Prostate gland (tissue), 2 donors: Measurements from ENCODE around the gene PIH1D1.

Experiments used
- CTCF ChIP-seq, 4 experiments: fragments of 200-600 bp in 2 of 4; fragments of 450-650 bp in 2 of 4; sonication (generic) in 2 of 4; IDR thresholded peaks; 1 replicate in 3 of 4; 2 replicates in 1 of 4; pipeline ENCODE4 v1.5.1; 2016 to 2019; ENCODE audit warnings: antibody characterized with exemption in 4 of 4, mild to moderate bottlenecking in 2 of 4, moderate library complexity in 2 of 4
- POLR2A ChIP-seq: fragments of 450-650 bp; IDR thresholded peaks from one replicate; pipeline ENCODE4 v1.6.1; 2016; ENCODE audit warnings: antibody characterized with exemption, mild to moderate bottlenecking
- POLR2AphosphoS5 ChIP-seq: sonication (generic); formaldehyde crosslinking; IDR thresholded peaks from one replicate; pipeline ENCODE4 v1.6.1; 2017; ENCODE audit warnings: antibody characterized with exemption

GRCh38 chr19:49427339-49427738 lies 24.3 kb downstream of the PIH1D1 start:
- no peak for TF ChIP-seq CTCF (IDR thresholded peaks at IDR 0.05)
- no peak for TF ChIP-seq POLR2A
- TF ChIP-seq POLR2AphosphoS5: no peak
